Breast epithelium (tissue), 3 donors: ENCODE measurements around the gene SPSB1.

Experiments
- POLR2A ChIP-seq: fragments of 450-650 bp; IDR thresholded peaks from one replicate; pipeline ENCODE4 v1.6.1; 2016; ENCODE audit warnings: antibody characterized with exemption, mild to moderate bottlenecking, moderate library complexity
- TF ChIP-seq, protein P1 (sequence below), 3 donors: fragments of 450-650 bp; IDR thresholded peaks; one replicate each; pipeline ENCODE4 v1.5.1; 2016 to 2017; ENCODE audit warnings: antibody characterized with exemption in 3 of 3, mild to moderate bottlenecking in 3 of 3, moderate library complexity in 3 of 3

DNA sequence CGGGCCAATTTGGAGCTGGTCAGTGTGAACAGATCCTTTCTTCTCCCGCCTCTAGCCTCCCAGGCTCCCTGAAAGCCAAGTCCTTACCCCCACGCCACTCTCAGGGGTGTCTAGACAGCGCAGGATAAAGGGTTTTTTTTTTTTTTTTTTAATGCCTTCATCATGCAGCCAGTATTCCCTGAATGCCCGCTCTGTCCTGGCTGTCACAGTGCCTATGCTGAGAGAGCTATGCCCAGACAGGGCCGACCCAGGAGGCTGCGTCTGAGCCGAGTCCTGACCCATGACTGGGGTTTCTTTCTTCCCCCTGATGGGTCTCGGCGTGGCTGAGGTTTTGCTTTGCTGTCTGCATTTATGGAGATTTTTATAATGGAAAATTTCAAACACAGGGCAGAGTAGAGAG lies 18.3 kb downstream of the SPSB1 start:
- TF ChIP-seq, protein P1, sequence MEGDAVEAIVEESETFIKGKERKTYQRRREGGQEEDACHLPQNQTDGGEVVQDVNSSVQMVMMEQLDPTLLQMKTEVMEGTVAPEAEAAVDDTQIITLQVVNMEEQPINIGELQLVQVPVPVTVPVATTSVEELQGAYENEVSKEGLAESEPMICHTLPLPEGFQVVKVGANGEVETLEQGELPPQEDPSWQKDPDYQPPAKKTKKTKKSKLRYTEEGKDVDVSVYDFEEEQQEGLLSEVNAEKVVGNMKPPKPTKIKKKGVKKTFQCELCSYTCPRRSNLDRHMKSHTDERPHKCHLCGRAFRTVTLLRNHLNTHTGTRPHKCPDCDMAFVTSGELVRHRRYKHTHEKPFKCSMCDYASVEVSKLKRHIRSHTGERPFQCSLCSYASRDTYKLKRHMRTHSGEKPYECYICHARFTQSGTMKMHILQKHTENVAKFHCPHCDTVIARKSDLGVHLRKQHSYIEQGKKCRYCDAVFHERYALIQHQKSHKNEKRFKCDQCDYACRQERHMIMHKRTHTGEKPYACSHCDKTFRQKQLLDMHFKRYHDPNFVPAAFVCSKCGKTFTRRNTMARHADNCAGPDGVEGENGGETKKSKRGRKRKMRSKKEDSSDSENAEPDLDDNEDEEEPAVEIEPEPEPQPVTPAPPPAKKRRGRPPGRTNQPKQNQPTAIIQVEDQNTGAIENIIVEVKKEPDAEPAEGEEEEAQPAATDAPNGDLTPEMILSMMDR (IDR thresholded peaks at IDR 0.05) = no peak
- no peak for TF ChIP-seq POLR2A
